Gastrocnemius medialis (tissue), 4 donors: ENCODE data around the gene CLDN3. TPM values are rescaled to one million over a fixed set of nuclear protein-coding genes. Genes with fewer than 3 reads are reported as not detected.
"Not testable (repeated sequence)": the region's sequence is repeated elsewhere in the genome, so short reads cannot be mapped to it uniquely, and the experiment has no call there.

Experiments used
- ATAC-seq, 2 donors: fragments of 150-250 bp; one replicate each; pipeline ENCODE4 v1.9.1; 2016
- DNase-seq, 2 donors: peaks; one replicate each; pipeline ENCODE4 v3.0.0-alpha.2; 2019
- H3K27ac ChIP-seq, 4 donors: fragments of 200-600 bp; sonication (generic); 1 replicate in 1 of 4; 2 replicates in 3 of 4; pipeline ENCODE4 v1.5.1; 2016 to 2018; ENCODE audit warnings: mild to moderate bottlenecking in 2 of 4, moderate library complexity in 1 of 4
- H3K27me3 ChIP-seq, 3 donors: fragments of 200-600 bp; sonication (generic) in 2 of 3; 1 replicate in 1 of 3; 2 replicates in 2 of 3; pipeline versions ENCODE4 v1.5.1 to v1.6.0; 2016 to 2019; ENCODE audit warnings: mild to moderate bottlenecking in 1 of 3, moderate library complexity in 1 of 3
- H3K36me3 ChIP-seq, 2 donors: fragments of 200-600 bp; sonication (generic) in 1 of 2; one replicate each; pipeline ENCODE4 v1.5.1; 2017 to 2018
- H3K4me1 ChIP-seq, 2 donors: fragments of 200-600 bp; sonication (generic) in 1 of 2; one replicate each; pipeline ENCODE4 v1.5.1; 2016 to 2017; ENCODE audit warnings: mild to moderate bottlenecking in 2 of 2
- H3K4me3 ChIP-seq, 4 donors: fragments of 200-600 bp; sonication (generic) in 3 of 4; 1 replicate in 1 of 4; 2 replicates in 3 of 4; pipeline ENCODE4 v1.5.1; 2016 to 2019; ENCODE audit warnings: mild to moderate bottlenecking in 2 of 4
- H3K9me3 ChIP-seq, 3 donors: fragments of 200-600 bp; sonication (generic) in 2 of 3; 1 replicate in 1 of 3; 2 replicates in 2 of 3; pipeline ENCODE4 v1.5.1; 2016 to 2019
- CTCF ChIP-seq, 5 experiments: fragments of 450-650 bp in 3 of 5; fragments of 200-600 bp in 2 of 5; sonication (generic) in 2 of 5; IDR thresholded peaks in 4 of 5; conservative IDR thresholded peaks in 1 of 5; 1 replicate in 4 of 5; 2 replicates in 1 of 5; pipeline ENCODE4 v1.5.1; 2016 to 2019; ENCODE audit warnings: antibody characterized with exemption in 5 of 5, mild to moderate bottlenecking in 3 of 5, moderate library complexity in 3 of 5
- POLR2A ChIP-seq, 2 donors: fragments of 450-650 bp; IDR thresholded peaks; one replicate each; pipeline ENCODE4 v1.6.1; 2017; ENCODE audit warnings: antibody characterized with exemption in 2 of 2, mild to moderate bottlenecking in 2 of 2, moderate library complexity in 2 of 2
- in situ Hi-C, 4 donors: fragments of 200-750 bp; cut with MboI; loops; one replicate each; pipeline versions ENCODE4 v1.15.0 to v1.8.0; 2017; ENCODE audit warnings: low sequenced_read_pairs in 4 of 4
- intact Hi-C: fragments of 100-400 bp; cut with DNase I; formaldehyde crosslinking; loops from one replicate; pipeline ENCODE4 v1.15.1; 2023; ENCODE audit warnings: low total_unique reads
- total RNA-seq, 4 donors: library from RNA; depleted of rRNA; stranded (reverse); fragments of >200 nt; gene quantifications; one replicate each; pipeline versions ENCODE4 v1.1.0 to v1.2.3, GENCODE V29; 2016

CLDN3 gene
- total RNA-seq, 4 donors from 2014 or later: 5.0 TPM; not detected in 3

GRCh38 chr7:73728551-73728950, 41.5 kb downstream of the CLDN3 start:
- no peaks in the 10 kb centered on the region for H3K4me1 ChIP-seq
- H3K27ac ChIP-seq: no peak overlapping the region
- no peak overlapping the region for H3K4me3 ChIP-seq
- in situ Hi-C loops: loop anchor here in 2 of 4 donors (5.0 kb wide), 1 partner anchor 121 kb away; no protein-coding TSS in a partner anchor
- H3K9me3 ChIP-seq: no peaks in the 10 kb centered on the region
- no peaks in the 10 kb centered on the region for H3K36me3 ChIP-seq
- no peak for DNase-seq
- no peak for TF ChIP-seq POLR2A (IDR thresholded peaks at IDR 0.05)
- peaks cover 0 to 4% (median 0%) of the 10 kb centered on the region in 3 donors for H3K27me3 ChIP-seq
- intact Hi-C loops: no loop called here
- ATAC-seq: no peak

GRCh38 chr7:73727952-73728351, 42.1 kb downstream of the CLDN3 start:
- no peaks in the 10 kb centered on the region for H3K36me3 ChIP-seq
- intact Hi-C loops: no loop called here

GRCh38 chr7:73726083-73726466, 44.0 kb downstream of the CLDN3 start:
- ATAC-seq: no peak

More at GRCh38 chr7:73727952-73728351, 42.1 kb downstream of the CLDN3 start:
- Histone ChIP-seq H3K9me3 (no peaks in the 10 kb centered on the region), H3K27ac (no peak overlapping the region), H3K4me1 (no peaks in the 10 kb centered on the region), H3K27me3 (peaks cover 0 to 4% (median 0%) of the 10 kb centered on the region in 3 donors), H3K4me3 (no peak overlapping the region)
- no peak for TF ChIP-seq CTCF (IDR thresholded peaks at IDR 0.05 in 4 of 5, conservative IDR thresholded peaks at IDR 0.05 in 1 of 5)
- no peak for TF ChIP-seq POLR2A (IDR thresholded peaks at IDR 0.05)
- no peak for DNase-seq
- ATAC-seq: no peak
- in situ Hi-C loops: loop anchor here in 2 of 4 donors (5.0 kb wide), 1 partner anchor 121 kb away; no protein-coding TSS in a partner anchor

GRCh38 chr7:73723813-73724212, 46.3 kb downstream of the CLDN3 start:
- no peak overlapping the region for H3K4me3 ChIP-seq
- no peaks in the 10 kb centered on the region for H3K9me3 ChIP-seq
- no peaks in the 10 kb centered on the region for H3K36me3 ChIP-seq
- no peak for DNase-seq
- in situ Hi-C loops: loop anchor here in 1 of 4 donors (5.0 kb wide), 1 partner anchor 117 kb away; no protein-coding TSS in a partner anchor
- intact Hi-C loops: no loop called here
- H3K4me1 ChIP-seq: peaks cover 4 to 17% of the 10 kb centered on the region in 2 donors
- ATAC-seq: no peak
- H3K27me3 ChIP-seq: peaks cover 0 to 4% (median 0%) of the 10 kb centered on the region in 3 donors
- TF ChIP-seq POLR2A (IDR thresholded peaks at IDR 0.05): no peak
- no peak for TF ChIP-seq CTCF (IDR thresholded peaks at IDR 0.05 in 4 of 5, conservative IDR thresholded peaks at IDR 0.05 in 1 of 5)
- no peak overlapping the region for H3K27ac ChIP-seq

More at GRCh38 chr7:73726083-73726466, 44.0 kb downstream of the CLDN3 start:
- Histone ChIP-seq H3K27ac (no peak overlapping the region), H3K4me3 (no peak overlapping the region), H3K36me3 (no peaks in the 10 kb centered on the region), H3K27me3 (peaks cover 0 to 4% (median 0%) of the 10 kb centered on the region in 3 donors), H3K4me1 (peaks cover 3 to 4% of the 10 kb centered on the region in 2 donors), H3K9me3 (no peaks in the 10 kb centered on the region)
- intact Hi-C loops (no loop called here), in situ Hi-C loops (loop anchor here in 2 of 4 donors (5.0 kb wide), 1 partner anchor 119 kb away; no protein-coding TSS in a partner anchor)
- no peak for DNase-seq
- TF ChIP-seq POLR2A (IDR thresholded peaks at IDR 0.05) (no peak), CTCF (IDR thresholded peaks at IDR 0.05 in 4 of 5, conservative IDR thresholded peaks at IDR 0.05 in 1 of 5) (peak in 2 of 5 experiments; percentile 3 to 9)

GRCh38 chr7:73722785-73723184, 47.3 kb downstream of the CLDN3 start:
- intact Hi-C loops: no loop called here
- ATAC-seq (no peak), DNase-seq (no peak)
- H3K4me1 ChIP-seq: peaks cover 10 to 27% of the 10 kb centered on the region in 2 donors
- TF ChIP-seq CTCF (IDR thresholded peaks at IDR 0.05 in 4 of 5, conservative IDR thresholded peaks at IDR 0.05 in 1 of 5): no peak
- TF ChIP-seq POLR2A (IDR thresholded peaks at IDR 0.05): no peak
- peaks cover 0 to 3% (median 0%) of the 10 kb centered on the region in 3 donors for H3K27me3 ChIP-seq
- no peak overlapping the region for H3K4me3 ChIP-seq
- no peaks in the 10 kb centered on the region for H3K9me3 ChIP-seq
- in situ Hi-C loops: loop anchor here in 1 of 4 donors (5.0 kb wide), 1 partner anchor 115 kb away; no protein-coding TSS in a partner anchor
- H3K27ac ChIP-seq: no peak overlapping the region
- H3K36me3 ChIP-seq: no peaks in the 10 kb centered on the region

GRCh38 chr7:73722182-73722581, 47.9 kb downstream of the CLDN3 start:
- H3K36me3 ChIP-seq, H3K9me3 ChIP-seq, H3K4me3 ChIP-seq, intact Hi-C loops, ATAC-seq, H3K27ac ChIP-seq, H3K27me3 ChIP-seq, DNase-seq: not testable (repeated sequence)
- H3K4me1 ChIP-seq: peaks cover 10 to 28% of the 10 kb centered on the region in 2 donors
- in situ Hi-C loops: loop anchor here in 1 of 4 donors (5.0 kb wide), 1 partner anchor 115 kb away; no protein-coding TSS in a partner anchor
